Gastroesophageal sphincter (tissue), 3 donors: ENCODE measurements around the gene IGF2R.

Experiments
- EP300 ChIP-seq: sonication (generic); formaldehyde crosslinking; IDR thresholded peaks from one replicate; pipeline ENCODE4 v1.6.1; 2017; ENCODE audit warnings: antibody characterized with exemption, mild to moderate bottlenecking
- POLR2A ChIP-seq, 2 donors: fragments of 450-650 bp; IDR thresholded peaks; one replicate each; pipeline ENCODE4 v1.6.1; 2017; ENCODE audit warnings: antibody characterized with exemption in 2 of 2, mild to moderate bottlenecking in 2 of 2, moderate library complexity in 1 of 2
- POLR2AphosphoS5 ChIP-seq: sonication (generic); formaldehyde crosslinking; IDR thresholded peaks from one replicate; pipeline ENCODE4 v1.6.1; 2017; ENCODE audit warnings: antibody characterized with exemption
- TF ChIP-seq, protein P1 (sequence below), 4 experiments: fragments of 200-600 bp in 2 of 4; fragments of 450-650 bp in 2 of 4; sonication (generic) in 1 of 4; IDR thresholded peaks; one replicate each; pipeline ENCODE4 v1.5.1; 2017 to 2019; ENCODE audit warnings: antibody characterized with exemption in 4 of 4, mild to moderate bottlenecking in 2 of 4, moderate library complexity in 2 of 4

- no peak for TF ChIP-seq POLR2A (IDR thresholded peaks at IDR 0.05)
- TF ChIP-seq, protein P1, sequence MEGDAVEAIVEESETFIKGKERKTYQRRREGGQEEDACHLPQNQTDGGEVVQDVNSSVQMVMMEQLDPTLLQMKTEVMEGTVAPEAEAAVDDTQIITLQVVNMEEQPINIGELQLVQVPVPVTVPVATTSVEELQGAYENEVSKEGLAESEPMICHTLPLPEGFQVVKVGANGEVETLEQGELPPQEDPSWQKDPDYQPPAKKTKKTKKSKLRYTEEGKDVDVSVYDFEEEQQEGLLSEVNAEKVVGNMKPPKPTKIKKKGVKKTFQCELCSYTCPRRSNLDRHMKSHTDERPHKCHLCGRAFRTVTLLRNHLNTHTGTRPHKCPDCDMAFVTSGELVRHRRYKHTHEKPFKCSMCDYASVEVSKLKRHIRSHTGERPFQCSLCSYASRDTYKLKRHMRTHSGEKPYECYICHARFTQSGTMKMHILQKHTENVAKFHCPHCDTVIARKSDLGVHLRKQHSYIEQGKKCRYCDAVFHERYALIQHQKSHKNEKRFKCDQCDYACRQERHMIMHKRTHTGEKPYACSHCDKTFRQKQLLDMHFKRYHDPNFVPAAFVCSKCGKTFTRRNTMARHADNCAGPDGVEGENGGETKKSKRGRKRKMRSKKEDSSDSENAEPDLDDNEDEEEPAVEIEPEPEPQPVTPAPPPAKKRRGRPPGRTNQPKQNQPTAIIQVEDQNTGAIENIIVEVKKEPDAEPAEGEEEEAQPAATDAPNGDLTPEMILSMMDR (IDR thresholded peaks at IDR 0.05) = no peak
- no peak for TF ChIP-seq EP300
- TF ChIP-seq POLR2AphosphoS5 = no peak
Observed at GRCh38 chr6:159976686-159977254, 7.9 kb downstream of the IGF2R start.
